ENCODE results near the gene NDUFB8. TPM values are rescaled to one million over a fixed set of nuclear protein-coding genes. Genes with fewer than 3 reads are reported as not detected.
A peak's percentile ranks its signal among the peaks of the same experiment; 100 is the strongest.

The NDUFB8 gene
- total RNA-seq, 1 donor from 2014 or later, result 119 TPM

DNA sequence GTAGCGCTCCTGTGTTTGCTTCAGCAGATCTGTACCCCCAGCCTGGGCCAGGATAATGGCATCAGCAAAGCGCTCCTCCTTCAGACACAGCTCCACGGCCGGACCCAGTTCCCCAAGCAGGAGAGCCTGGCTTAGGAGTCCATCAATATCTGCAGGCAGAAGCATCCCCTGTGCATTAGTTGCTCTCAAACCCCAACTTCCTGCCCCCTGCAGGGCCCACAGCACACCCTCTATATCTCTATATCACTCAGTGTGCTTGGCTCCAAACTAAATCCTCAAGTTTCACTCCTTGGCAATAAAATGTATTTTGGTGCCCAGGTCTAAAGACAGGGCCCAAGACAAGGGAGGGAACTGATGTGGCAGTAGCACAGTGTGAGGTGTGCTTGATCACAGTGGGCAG is 31.6 kb downstream of the NDUFB8 start:
- Histone ChIP-seq H3K36me3 (peaks cover 77% of the 10 kb centered on the region), H3K9me3 (no peaks in the 10 kb centered on the region), H3K4me1 (no peaks in the 10 kb centered on the region), H3K27ac (no peak overlapping the region), H3K27me3 (ENCODE audit: low read depth) (no peaks in the 10 kb centered on the region), H3K4me3 (no peak overlapping the region)
- TF ChIP-seq, protein P1, sequence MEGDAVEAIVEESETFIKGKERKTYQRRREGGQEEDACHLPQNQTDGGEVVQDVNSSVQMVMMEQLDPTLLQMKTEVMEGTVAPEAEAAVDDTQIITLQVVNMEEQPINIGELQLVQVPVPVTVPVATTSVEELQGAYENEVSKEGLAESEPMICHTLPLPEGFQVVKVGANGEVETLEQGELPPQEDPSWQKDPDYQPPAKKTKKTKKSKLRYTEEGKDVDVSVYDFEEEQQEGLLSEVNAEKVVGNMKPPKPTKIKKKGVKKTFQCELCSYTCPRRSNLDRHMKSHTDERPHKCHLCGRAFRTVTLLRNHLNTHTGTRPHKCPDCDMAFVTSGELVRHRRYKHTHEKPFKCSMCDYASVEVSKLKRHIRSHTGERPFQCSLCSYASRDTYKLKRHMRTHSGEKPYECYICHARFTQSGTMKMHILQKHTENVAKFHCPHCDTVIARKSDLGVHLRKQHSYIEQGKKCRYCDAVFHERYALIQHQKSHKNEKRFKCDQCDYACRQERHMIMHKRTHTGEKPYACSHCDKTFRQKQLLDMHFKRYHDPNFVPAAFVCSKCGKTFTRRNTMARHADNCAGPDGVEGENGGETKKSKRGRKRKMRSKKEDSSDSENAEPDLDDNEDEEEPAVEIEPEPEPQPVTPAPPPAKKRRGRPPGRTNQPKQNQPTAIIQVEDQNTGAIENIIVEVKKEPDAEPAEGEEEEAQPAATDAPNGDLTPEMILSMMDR (IDR thresholded peaks at IDR 0.05), result no peak
- no peak for DNase-seq
- no peak for ATAC-seq
- intact Hi-C loops (cut with DNase I), result no loop called here

DNA sequence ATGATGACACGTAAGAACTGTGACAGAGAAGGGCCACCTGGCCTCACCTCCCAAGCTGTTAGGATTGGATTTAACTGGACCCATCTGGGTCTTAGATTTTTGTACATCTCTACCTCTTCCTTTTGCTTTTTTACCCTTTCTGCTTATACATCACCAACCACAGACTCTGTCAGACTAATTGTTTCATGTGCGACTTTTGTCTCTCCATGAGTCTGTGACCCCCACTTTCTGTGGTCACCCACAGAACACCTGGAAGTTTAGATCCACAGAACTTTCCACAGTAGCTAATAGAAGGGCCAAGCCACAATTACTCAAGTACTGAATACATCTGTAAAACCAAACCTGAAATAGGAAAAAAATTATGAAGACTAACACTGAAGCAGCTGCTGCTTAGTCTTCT is 33.1 kb downstream of the NDUFB8 start:
- intact Hi-C loops (cut with DNase I), result no loop called here
- DNase-seq (no peak), ATAC-seq (no peak)
- H3K4me1 ChIP-seq, result no peaks in the 10 kb centered on the region
- no peak overlapping the region for H3K4me3 ChIP-seq
- H3K27me3 ChIP-seq (ENCODE audit: low read depth), result no peaks in the 10 kb centered on the region
- no peak overlapping the region for H3K27ac ChIP-seq
- no peaks in the 10 kb centered on the region for H3K9me3 ChIP-seq
- TF ChIP-seq, protein P1 (IDR thresholded peaks at IDR 0.05), result no peak
- peaks cover 70% of the 10 kb centered on the region for H3K36me3 ChIP-seq

DNA sequence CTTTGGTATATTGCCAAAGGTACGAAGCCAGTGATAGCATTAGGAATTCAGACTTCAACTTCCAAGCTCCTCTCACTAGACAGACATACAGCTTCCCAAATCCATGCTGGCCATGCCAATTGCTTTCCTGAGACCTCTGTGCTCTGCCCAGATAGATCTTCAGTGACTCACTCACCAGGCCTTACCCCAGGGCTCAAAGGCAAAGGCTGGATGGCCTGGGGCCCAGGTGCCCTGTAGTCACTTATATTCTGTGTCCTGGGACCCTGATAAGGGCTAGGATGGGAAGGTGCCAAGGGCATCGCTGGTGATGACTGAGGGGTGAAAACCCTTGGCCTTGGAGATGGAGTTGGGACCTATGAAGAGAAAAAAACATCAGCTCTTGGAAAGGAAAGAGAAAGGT is 39.1 kb downstream of the NDUFB8 start:
- H3K27me3 ChIP-seq (ENCODE audit: low read depth), result no peaks in the 10 kb centered on the region
- H3K9me3 ChIP-seq, result no peaks in the 10 kb centered on the region
- H3K36me3 ChIP-seq, result peaks cover 52% of the 10 kb centered on the region
- ATAC-seq (no peak), DNase-seq (no peak)
- no peak overlapping the region for H3K4me3 ChIP-seq
- H3K4me1 ChIP-seq, result no peaks in the 10 kb centered on the region
- TF ChIP-seq, protein P1 (IDR thresholded peaks at IDR 0.05), result no peak
- intact Hi-C loops (cut with DNase I), result no loop called here
- H3K27ac ChIP-seq, result no peak overlapping the region

DNA sequence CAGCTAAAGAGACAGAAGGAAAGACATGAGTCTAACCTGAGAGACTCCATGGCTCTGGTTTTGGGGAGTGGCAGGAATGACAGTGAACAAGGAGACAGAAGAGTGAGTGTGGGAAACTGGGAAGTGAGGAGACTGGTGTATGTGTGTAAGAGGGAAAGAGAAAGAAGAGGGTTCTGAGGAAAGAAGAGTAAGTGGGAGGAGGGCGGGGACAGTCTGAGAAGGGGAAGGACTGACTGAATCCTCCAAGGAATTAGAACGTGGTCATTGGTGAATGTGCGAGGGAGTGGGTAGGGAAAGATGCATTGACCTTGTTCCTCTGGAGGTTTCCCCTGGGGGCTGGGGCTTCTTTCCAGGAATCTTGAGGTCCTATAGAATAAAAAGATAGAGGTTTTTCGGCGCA is 40.3 kb downstream of the NDUFB8 start:
- intact Hi-C loops (cut with DNase I), result no loop called here
- H3K36me3 ChIP-seq, result peaks cover 41% of the 10 kb centered on the region

DNA sequence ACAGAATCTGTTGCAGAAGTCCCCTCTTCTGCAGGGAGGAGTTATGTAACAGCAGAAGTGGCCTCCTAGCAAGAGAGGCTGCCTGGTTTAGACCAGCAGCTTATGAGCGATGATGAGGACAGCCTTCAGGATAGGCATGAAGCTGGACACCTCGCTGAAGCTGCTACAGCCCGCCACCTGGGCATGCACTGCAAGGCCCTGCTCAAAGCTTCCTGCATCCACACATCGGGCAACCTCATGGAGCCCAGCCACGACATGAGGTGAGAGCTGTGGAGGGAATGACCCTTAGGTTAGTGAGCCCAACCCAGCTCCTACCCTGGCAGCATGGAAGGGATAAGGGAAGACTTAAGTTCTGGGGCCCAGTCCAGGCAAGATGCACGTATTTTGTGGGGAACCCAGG is 42.1 kb downstream of the NDUFB8 start:
- Histone ChIP-seq H3K27me3 (ENCODE audit: low read depth) (peaks cover 6% of the 10 kb centered on the region), H3K9me3 (no peaks in the 10 kb centered on the region), H3K4me3 (no peak overlapping the region), H3K4me1 (peaks cover 6% of the 10 kb centered on the region), H3K36me3 (peaks cover 40% of the 10 kb centered on the region), H3K27ac (no peak overlapping the region)
- TF ChIP-seq, protein P1 (IDR thresholded peaks at IDR 0.05), result no peak
- ATAC-seq (no peak), DNase-seq (no peak)
- intact Hi-C loops (cut with DNase I), result no loop called here

More for the DNA sequence above, 40.3 kb downstream of the NDUFB8 start:
- H3K4me3 ChIP-seq, result no peak overlapping the region
- TF ChIP-seq, protein P1 (IDR thresholded peaks at IDR 0.05), result no peak
- H3K27ac ChIP-seq, result no peak overlapping the region
- ATAC-seq, result peak; percentile 52 to 53
- H3K9me3 ChIP-seq, result no peaks in the 10 kb centered on the region
- no peaks in the 10 kb centered on the region for H3K27me3 ChIP-seq (ENCODE audit: low read depth)
- DNase-seq, result no peak
- no peaks in the 10 kb centered on the region for H3K4me1 ChIP-seq

Measured in lower lobe of right lung (tissue), 2 donors.